Measurements from ENCODE around the gene SLIT3. TPM values are rescaled to one million over a fixed set of nuclear protein-coding genes. Genes with fewer than 3 reads are reported as not detected.

The SLIT3 gene
- total RNA-seq, 1 donor from 2014 or later: 56.6 TPM

- TF ChIP-seq CTCF (conservative IDR thresholded peaks at IDR 0.05): no peak
- H3K9me3 Mint-ChIP-seq: no peaks in the 10 kb centered on the region
These were observed 2.2 kb upstream of the SLIT3 start for GRCh38 chr5:169303119-169303515.

GRCh38 chr5:169302491-169303118, 1.7 kb upstream of the SLIT3 start:
- peak; percentile 85 for DNase-seq (ENCODE audit: extremely low spot score, unreplicated experiment)
- H3K4me1 Mint-ChIP-seq (ENCODE audit: unreplicated experiment): peaks cover 32% of the 10 kb centered on the region
- H3K27ac Mint-ChIP-seq: peak overlapping the region; percentile 39
- peak; percentile 96 for TF ChIP-seq CTCF (conservative IDR thresholded peaks at IDR 0.05)
- H3K4me3 Mint-ChIP-seq: peak overlapping the region; percentile 89
- peaks cover 67% of the 10 kb centered on the region for H3K27me3 Mint-ChIP-seq
- H3K36me3 Mint-ChIP-seq: peaks cover 4% of the 10 kb centered on the region
- no peaks in the 10 kb centered on the region for H3K9me3 Mint-ChIP-seq

More at GRCh38 chr5:169303119-169303515, 2.2 kb upstream of the SLIT3 start:
- no peak for DNase-seq (ENCODE audit: extremely low spot score, unreplicated experiment)
- Mint-ChIP-seq H3K4me1 (ENCODE audit: unreplicated experiment) (peaks cover 28% of the 10 kb centered on the region), H3K27ac (no peak overlapping the region), H3K27me3 (peaks cover 68% of the 10 kb centered on the region), H3K36me3 (peaks cover 4% of the 10 kb centered on the region), H3K4me3 (no peak overlapping the region)

- no peak for DNase-seq (ENCODE audit: extremely low spot score, unreplicated experiment)
- Mint-ChIP-seq H3K4me1 (ENCODE audit: unreplicated experiment) (peaks cover 38% of the 10 kb centered on the region), H3K9me3 (no peaks in the 10 kb centered on the region), H3K36me3 (peaks cover 4% of the 10 kb centered on the region), H3K4me3 (peak overlapping the region; percentile 89), H3K27me3 (peaks cover 64% of the 10 kb centered on the region), H3K27ac (peak overlapping the region; percentile 39)
- no peak for TF ChIP-seq CTCF (conservative IDR thresholded peaks at IDR 0.05)
These were observed 1.0 kb upstream of the SLIT3 start for GRCh38 chr5:169301986-169302385.

GRCh38 chr5:169301386-169301934, 521 bp upstream of the SLIT3 start:
- Mint-ChIP-seq H3K27me3 (peaks cover 61% of the 10 kb centered on the region), H3K27ac (peak overlapping the region; percentile 44), H3K4me1 (ENCODE audit: unreplicated experiment) (peaks cover 43% of the 10 kb centered on the region), H3K4me3 (peak overlapping the region; percentile 89), H3K9me3 (no peaks in the 10 kb centered on the region), H3K36me3 (peaks cover 4% of the 10 kb centered on the region)
- no peak for TF ChIP-seq CTCF (conservative IDR thresholded peaks at IDR 0.05)
- no peak for DNase-seq (ENCODE audit: extremely low spot score, unreplicated experiment)

GRCh38 chr5:169299663-169300467, 1.1 kb downstream of the SLIT3 start:
- peaks cover 4% of the 10 kb centered on the region for H3K36me3 Mint-ChIP-seq
- peaks cover 54% of the 10 kb centered on the region for H3K27me3 Mint-ChIP-seq
- no peak for TF ChIP-seq CTCF (conservative IDR thresholded peaks at IDR 0.05)
- peaks cover 52% of the 10 kb centered on the region for H3K4me1 Mint-ChIP-seq (ENCODE audit: unreplicated experiment)
- H3K9me3 Mint-ChIP-seq: no peaks in the 10 kb centered on the region
- H3K27ac Mint-ChIP-seq: peak overlapping the region; percentile 17
- peak overlapping the region; percentile 92 for H3K4me3 Mint-ChIP-seq
- DNase-seq (ENCODE audit: extremely low spot score, unreplicated experiment): no peak
